ENCODE measurements around the gene MAPKAPK3. TPM values are rescaled to one million over a fixed set of nuclear protein-coding genes. Genes with fewer than 3 reads are reported as not detected.

Gene MAPKAPK3
- total and polyA plus RNA-seq, 2 of the 8 experiments (the other 6 are each of a cell fraction or from before 2014, with no cell fraction given) = 65.4 to 99.8 TPM

- TF ChIP-seq CHD7 (IDR thresholded peaks at IDR 0.05; ENCODE audit: insufficient replicate concordance, low read length) = no peak
- TF ChIP-seq TAF7 (optimal IDR thresholded peaks at IDR 0.05; ENCODE audit: borderline replicate concordance, low read depth, low read length) = no peak
Observed at GRCh38 chr3:50651445-50651844, 34.5 kb downstream of the MAPKAPK3 start (continued).
